ENCODE measurements around the gene PRRC2B. TPM values are rescaled to one million over a fixed set of nuclear protein-coding genes. Genes with fewer than 3 reads are reported as not detected.

PRRC2B gene
- total RNA-seq, 1 donor from 2014 or later: 112 TPM

- no peak for DNase-seq (ENCODE audit: low read depth)
- H3K4me3 ChIP-seq (ENCODE audit: low read depth, low read length): no peak overlapping the region
- TF ChIP-seq CTCF (conservative IDR thresholded peaks at IDR 0.05; ENCODE audit: low read depth, low read length): no peak
Measured at GRCh38 chr9:131521203-131521602, 127.3 kb downstream of the PRRC2B start.

- no peak for DNase-seq (ENCODE audit: low read depth)
- TF ChIP-seq CTCF (conservative IDR thresholded peaks at IDR 0.05; ENCODE audit: low read depth, low read length): no peak
- H3K4me3 ChIP-seq (ENCODE audit: low read depth, low read length): no peak overlapping the region
Measured at GRCh38 chr9:131521822-131522221, 127.9 kb downstream of the PRRC2B start.

- no peak overlapping the region for H3K4me3 ChIP-seq (ENCODE audit: low read depth, low read length)
- no peak for DNase-seq (ENCODE audit: low read depth)
- no peak for TF ChIP-seq CTCF (conservative IDR thresholded peaks at IDR 0.05; ENCODE audit: low read depth, low read length)
Measured at GRCh38 chr9:131522257-131523085, 128.6 kb downstream of the PRRC2B start.

GRCh38 chr9:131523086-131523388, 129.2 kb downstream of the PRRC2B start:
- no peak for TF ChIP-seq CTCF (conservative IDR thresholded peaks at IDR 0.05; ENCODE audit: low read depth, low read length)
- no peak overlapping the region for H3K4me3 ChIP-seq (ENCODE audit: low read depth, low read length)
- no peak for DNase-seq (ENCODE audit: low read depth)

GRCh38 chr9:131523451-131524435, 129.9 kb downstream of the PRRC2B start:
- no peak for TF ChIP-seq CTCF (conservative IDR thresholded peaks at IDR 0.05; ENCODE audit: low read depth, low read length)
- no peak for DNase-seq (ENCODE audit: low read depth)
- H3K4me3 ChIP-seq (ENCODE audit: low read depth, low read length): no peak overlapping the region

GRCh38 chr9:131524665-131525315, 130.9 kb downstream of the PRRC2B start:
- no peak for DNase-seq (ENCODE audit: low read depth)
- TF ChIP-seq CTCF (conservative IDR thresholded peaks at IDR 0.05; ENCODE audit: low read depth, low read length): no peak
- no peak overlapping the region for H3K4me3 ChIP-seq (ENCODE audit: low read depth, low read length)

All from epithelial cell of proximal tubule (primary cell).